HL-60 (cell line): ENCODE measurements around the gene SLC6A13.

ENCODE experiments used
- DNase-seq, 2 experiments: peaks; one replicate each; pipeline ENCODE4 v3.0.0-alpha.2; 2010 to 2020; ENCODE audit warnings: low read depth in 1 of 2, low spot score in 1 of 2
- H3K27ac ChIP-seq: fragments of 250-450 bp; sonication (Bioruptor Pico); replicated peaks from 2 replicates; pipeline ENCODE4 v1.5.1; 2020; ENCODE audit warnings: mild to moderate bottlenecking, moderate library complexity
- H3K27me3 ChIP-seq: fragments of 250-450 bp; sonication (Bioruptor Pico); 2 replicates; pipeline ENCODE4 v1.5.1; 2021; ENCODE audit warnings: mild to moderate bottlenecking, moderate library complexity; ENCODE audit not compliant: insufficient read depth, poor library complexity, severe bottlenecking
- H3K4me3 ChIP-seq: replicated peaks from 2 replicates; pipeline ENCODE4 v1.5.1; 2011; ENCODE audit warnings: mild to moderate bottlenecking, control low read depth, low read length; ENCODE audit not compliant: insufficient read depth
- GABPA ChIP-seq: IDR thresholded peaks from 2 replicates; pipeline ENCODE4 v1.6.1; 2012; ENCODE audit warnings: low read depth
- POLR2AphosphoS5 ChIP-seq: IDR thresholded peaks from 2 replicates; pipeline ENCODE4 v1.6.1; 2012; ENCODE audit warnings: low read depth
- SPI1 ChIP-seq: IDR thresholded peaks from 2 replicates; pipeline ENCODE4 v1.6.1; 2012; ENCODE audit warnings: low read depth, mild to moderate bottlenecking, borderline replicate concordance
- TF ChIP-seq, protein P1 (sequence below): IDR thresholded peaks from one replicate; pipeline ENCODE4 v1.5.1; 2011; ENCODE audit warnings: low read length, control low read depth, inconsistent platforms; ENCODE audit not compliant: insufficient read depth
- TF ChIP-seq, protein P2 (sequence below): IDR thresholded peaks from 2 replicates; pipeline ENCODE4 v1.6.1; 2012; ENCODE audit warnings: low read depth; ENCODE audit not compliant: insufficient replicate concordance

The SLC6A13 gene

DNA sequence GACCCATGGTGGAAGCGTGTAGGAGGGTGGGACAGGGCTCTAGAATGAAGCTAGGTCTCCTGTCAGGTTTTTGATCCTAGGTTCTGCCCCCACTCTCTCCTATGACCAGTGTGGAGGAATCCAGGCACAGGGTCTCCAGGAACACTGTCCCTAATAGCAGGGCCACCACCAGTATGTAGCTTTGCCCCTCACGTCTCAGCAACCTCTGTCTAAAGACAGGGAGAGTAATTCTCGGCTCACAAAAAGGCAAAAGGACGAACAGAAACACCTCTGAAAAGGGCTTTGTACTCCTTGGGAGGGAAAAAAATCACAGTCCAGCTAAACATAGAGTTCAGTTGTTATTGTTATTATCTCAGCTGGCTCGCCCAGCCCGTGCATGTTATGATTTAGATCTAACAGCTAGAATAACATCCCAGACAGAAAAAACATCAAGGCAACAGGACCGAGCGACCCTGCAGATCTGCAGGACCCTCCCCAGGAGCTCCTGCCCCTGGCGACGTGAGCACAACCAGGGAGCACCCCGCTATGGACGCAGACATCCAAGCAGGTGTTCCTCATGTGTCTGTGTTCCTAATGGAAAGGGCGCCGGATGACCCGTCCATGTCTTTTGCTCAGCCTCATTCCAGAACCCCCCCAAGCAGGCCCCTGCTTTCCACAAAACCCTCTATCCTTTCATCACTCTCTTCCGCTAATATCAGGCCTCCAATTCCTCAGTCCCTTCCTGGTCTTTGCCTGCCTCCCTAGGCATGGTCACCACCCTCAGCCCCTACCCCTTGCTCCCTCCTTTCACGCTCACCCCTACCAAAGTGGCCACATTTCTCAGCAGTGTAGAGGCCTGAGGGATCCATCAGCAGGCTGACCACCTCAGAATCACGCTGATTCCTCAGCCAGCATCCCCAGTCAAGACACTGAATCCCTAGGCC, 34.5 kb downstream of the SLC6A13 start:
- no peak for DNase-seq
- no peaks in the 10 kb centered on the region for H3K27me3 ChIP-seq
- no peak overlapping the region for H3K27ac ChIP-seq
- TF ChIP-seq SPI1 = no peak
- no peak for TF ChIP-seq POLR2AphosphoS5
- TF ChIP-seq, protein P1, sequence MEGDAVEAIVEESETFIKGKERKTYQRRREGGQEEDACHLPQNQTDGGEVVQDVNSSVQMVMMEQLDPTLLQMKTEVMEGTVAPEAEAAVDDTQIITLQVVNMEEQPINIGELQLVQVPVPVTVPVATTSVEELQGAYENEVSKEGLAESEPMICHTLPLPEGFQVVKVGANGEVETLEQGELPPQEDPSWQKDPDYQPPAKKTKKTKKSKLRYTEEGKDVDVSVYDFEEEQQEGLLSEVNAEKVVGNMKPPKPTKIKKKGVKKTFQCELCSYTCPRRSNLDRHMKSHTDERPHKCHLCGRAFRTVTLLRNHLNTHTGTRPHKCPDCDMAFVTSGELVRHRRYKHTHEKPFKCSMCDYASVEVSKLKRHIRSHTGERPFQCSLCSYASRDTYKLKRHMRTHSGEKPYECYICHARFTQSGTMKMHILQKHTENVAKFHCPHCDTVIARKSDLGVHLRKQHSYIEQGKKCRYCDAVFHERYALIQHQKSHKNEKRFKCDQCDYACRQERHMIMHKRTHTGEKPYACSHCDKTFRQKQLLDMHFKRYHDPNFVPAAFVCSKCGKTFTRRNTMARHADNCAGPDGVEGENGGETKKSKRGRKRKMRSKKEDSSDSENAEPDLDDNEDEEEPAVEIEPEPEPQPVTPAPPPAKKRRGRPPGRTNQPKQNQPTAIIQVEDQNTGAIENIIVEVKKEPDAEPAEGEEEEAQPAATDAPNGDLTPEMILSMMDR = no peak
- TF ChIP-seq, protein P2, sequence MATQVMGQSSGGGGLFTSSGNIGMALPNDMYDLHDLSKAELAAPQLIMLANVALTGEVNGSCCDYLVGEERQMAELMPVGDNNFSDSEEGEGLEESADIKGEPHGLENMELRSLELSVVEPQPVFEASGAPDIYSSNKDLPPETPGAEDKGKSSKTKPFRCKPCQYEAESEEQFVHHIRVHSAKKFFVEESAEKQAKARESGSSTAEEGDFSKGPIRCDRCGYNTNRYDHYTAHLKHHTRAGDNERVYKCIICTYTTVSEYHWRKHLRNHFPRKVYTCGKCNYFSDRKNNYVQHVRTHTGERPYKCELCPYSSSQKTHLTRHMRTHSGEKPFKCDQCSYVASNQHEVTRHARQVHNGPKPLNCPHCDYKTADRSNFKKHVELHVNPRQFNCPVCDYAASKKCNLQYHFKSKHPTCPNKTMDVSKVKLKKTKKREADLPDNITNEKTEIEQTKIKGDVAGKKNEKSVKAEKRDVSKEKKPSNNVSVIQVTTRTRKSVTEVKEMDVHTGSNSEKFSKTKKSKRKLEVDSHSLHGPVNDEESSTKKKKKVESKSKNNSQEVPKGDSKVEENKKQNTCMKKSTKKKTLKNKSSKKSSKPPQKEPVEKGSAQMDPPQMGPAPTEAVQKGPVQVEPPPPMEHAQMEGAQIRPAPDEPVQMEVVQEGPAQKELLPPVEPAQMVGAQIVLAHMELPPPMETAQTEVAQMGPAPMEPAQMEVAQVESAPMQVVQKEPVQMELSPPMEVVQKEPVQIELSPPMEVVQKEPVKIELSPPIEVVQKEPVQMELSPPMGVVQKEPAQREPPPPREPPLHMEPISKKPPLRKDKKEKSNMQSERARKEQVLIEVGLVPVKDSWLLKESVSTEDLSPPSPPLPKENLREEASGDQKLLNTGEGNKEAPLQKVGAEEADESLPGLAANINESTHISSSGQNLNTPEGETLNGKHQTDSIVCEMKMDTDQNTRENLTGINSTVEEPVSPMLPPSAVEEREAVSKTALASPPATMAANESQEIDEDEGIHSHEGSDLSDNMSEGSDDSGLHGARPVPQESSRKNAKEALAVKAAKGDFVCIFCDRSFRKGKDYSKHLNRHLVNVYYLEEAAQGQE = no peak
- no peak for TF ChIP-seq GABPA
- H3K4me3 ChIP-seq = no peak overlapping the region

DNA sequence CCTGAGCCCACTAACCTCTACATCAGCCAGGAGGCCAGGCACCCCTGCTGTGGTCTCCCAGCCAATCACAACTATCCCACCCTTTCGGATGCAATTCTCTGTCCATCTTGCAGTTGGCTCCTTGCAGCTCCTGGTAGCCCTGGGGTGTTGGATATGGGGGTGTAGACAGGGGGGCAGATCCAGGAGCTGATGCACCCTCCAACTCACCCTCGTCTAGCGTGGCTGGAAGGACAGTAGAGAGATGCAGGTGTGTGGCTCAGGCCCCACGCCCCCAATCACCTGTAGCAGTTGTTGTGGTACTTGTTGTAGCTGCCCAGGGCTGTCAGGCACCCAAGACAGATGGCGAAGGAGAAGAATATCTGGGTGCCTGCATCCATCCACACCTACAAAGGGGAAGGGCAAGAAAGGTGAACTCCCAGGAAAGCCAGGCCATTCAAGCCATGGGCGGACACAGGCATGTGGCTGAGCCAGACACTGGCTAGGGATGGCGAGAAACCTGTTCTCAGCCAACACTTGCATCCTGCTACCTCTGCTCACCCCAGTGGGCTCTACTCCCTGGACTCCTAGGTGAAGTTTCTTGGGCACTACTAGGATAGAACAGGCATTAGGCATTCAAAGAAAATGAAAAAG, 35.2 kb downstream of the SLC6A13 start:
- TF ChIP-seq GABPA (no peak), POLR2AphosphoS5 (no peak), SPI1 (no peak)
- TF ChIP-seq, protein P1 = no peak
- TF ChIP-seq, protein P2 = no peak
- Histone ChIP-seq H3K4me3 (no peak overlapping the region), H3K27me3 (no peaks in the 10 kb centered on the region), H3K27ac (no peak overlapping the region)
- DNase-seq = no peak

DNA sequence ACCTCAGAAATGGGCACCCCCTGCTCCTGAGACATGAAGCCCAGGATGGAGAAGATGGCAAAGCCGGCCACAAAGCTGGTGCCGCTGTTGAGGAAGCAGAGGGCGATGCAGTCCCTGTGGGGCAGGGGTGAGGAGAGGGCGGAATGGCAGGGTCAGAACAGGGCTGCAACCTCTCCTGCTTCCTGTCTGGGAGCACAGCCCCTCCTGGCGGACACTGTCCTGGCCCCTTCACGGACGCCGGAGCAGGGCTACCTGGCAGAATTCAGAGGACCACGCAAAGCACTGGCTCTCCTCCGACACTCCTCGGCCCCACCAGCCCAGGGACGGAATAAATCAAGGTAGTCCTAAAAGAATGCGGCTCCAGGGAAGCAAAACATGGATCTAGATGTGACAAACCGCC, 36.2 kb downstream of the SLC6A13 start:
- DNase-seq = no peak
- Histone ChIP-seq H3K4me3 (no peak overlapping the region), H3K27me3 (no peaks in the 10 kb centered on the region), H3K27ac (no peak overlapping the region)
- TF ChIP-seq GABPA (no peak), POLR2AphosphoS5 (no peak), SPI1 (no peak)
- TF ChIP-seq, protein P1 = no peak
- TF ChIP-seq, protein P2 = no peak
